Hypothalamus (tissue), 51 donors: ENCODE data around the gene PPARG.

ENCODE experiments used
- DNase-seq, 51 donors: peaks; one replicate each; lab custom pipeline; 2025; lab: John Stamatoyannopoulos, UW

Gene PPARG

DNA sequence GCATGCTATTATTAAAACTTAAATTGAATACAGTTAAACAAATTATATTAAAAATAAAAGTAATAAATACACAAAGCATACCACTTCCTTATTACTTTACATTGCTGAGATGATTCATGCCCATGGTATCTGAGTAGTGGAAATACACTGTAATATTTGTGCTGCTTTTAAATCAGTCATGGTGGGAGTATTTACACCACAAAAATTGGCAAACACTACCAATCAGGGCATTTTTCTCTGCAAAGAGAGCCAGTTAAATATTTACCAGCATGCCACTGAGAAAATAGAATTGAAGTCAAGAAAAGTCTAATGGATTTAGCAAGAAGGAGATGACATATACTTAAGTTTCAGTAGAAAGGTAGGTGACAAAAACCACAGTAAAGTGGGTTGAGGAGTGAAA is 19.6 kb downstream of the PPARG start:
- DNase-seq: no peak

DNA sequence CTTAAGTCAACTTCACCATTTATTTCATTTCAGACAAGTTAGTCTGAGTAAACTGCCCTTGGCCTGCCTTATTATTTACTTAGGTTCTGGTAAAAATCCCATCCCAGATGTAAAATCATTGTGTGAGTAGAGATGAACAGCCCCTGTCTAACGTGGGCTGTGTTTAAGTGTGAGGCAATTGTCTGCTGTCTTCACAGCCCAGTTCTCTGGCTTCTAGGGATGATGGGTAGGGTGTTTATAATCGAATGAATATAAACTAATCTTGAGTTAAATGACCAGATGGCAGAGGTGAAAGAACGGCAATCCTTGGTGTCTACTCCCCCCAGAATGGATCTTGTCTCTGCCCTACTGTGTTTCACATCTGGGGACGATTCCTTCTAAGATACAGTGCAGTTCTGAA is 20.8 kb downstream of the PPARG start:
- no peak for DNase-seq

GRCh38 chr3:12312010-12312409 is 23.1 kb downstream of the PPARG start:
- no peak for DNase-seq

DNA sequence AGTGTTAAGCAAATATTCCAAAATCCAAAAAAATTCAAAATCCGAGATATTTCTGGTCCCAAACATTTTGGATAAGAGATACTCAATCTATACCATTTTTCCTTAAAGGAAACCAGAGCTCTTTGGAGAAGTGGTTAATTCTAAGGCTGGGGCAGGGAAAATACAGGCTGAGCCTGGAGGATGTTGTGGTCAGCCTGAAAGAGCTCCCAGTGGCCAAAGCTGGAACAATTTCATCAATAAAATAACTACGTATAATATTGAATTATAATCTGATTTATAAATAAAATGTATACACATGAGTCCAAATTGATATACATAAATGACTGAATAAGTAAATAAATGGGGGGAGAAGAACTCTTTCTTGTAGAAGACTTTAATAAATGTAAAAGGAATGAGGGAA is 24.6 kb downstream of the PPARG start:
- DNase-seq: no peak

DNA sequence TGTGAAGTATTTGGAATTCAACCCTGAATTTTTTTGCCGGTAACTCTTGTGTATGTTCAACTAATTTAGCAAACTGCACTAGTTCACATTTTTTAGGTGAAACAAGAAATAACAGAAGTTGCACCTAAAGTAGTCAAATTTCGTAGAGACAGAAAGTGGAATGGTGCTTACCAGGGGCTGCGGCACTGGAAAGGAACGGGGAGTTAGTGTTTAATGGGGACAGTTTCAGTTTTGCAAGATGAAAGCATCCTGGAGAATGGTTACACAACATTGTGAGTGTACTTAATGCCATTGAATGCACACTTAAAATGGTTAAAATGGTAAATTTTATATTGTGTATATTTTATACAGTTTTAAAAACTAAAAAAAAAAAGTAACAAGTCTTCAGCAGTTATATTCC is 27.4 kb downstream of the PPARG start:
- no peak for DNase-seq

DNA sequence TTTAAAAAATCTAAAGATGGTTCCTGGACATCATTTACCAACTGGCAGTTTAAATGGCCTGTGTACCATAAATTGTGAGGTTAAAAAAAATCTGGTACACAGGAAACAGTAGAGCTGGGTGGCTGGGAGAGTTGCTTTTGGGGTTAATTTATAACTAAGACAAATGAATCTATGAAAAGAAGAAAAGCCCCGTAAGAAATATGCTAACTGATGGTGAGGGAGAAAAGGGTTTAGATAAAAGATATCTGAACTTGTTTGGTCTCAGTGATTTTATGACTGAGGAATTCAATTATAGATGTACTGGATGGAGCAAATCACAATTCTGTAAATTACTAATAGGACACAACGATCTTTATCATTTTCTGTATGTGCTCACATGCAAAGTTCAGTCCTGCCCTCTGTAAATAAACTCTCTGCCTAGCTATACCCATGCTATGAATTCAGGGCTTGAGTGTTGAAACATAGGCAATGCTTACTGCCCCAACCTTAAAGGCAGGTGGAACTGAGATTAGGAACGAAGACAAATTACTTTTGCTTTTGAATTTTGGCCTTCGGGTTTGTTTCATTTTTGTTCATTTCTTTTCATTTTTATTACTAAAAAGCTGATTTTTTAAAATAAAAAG is 28.0 kb downstream of the PPARG start:
- DNase-seq: no peak

- no peak for DNase-seq
Measured at GRCh38 chr3:12317914-12318313, 29.0 kb downstream of the PPARG start.

DNA sequence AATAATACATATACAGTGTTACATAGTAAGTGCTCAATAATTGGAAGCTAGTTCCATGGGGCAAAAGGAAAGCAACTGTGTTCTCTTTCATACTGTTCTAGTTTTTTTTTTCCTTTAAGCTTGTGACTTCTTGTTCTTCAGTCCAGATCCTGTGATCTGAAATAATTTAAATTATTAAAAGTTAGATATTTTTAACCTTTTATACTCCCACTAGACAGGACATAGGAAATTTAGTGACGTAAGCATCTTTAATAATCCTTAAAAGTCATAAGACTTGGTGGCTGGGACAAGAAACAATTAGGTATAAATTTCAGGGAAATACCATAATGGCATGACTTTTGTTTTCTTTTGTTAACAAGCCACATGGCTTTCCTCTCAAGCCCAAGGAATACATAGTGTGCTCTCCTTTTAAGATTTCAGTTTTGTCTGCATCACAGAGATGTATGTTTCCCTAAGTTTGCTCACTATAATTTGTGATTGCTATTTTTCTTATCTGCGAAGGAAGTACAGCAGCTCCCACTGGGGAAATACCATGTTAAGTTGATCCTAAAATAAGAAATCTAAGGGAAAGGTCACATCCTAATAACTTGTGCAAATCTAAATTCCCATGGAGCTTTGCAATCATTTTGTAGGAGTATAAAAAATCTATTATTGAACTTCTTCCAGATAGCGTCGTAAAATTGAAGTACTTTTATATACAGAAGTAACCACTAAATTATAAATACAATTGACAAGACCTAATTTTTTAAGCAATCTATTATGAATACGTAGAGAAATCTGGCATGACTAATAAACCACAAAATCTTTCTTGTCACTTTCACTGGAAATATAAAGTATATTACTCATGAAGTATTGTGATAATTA is 30.1 kb downstream of the PPARG start:
- DNase-seq: no peak

DNA sequence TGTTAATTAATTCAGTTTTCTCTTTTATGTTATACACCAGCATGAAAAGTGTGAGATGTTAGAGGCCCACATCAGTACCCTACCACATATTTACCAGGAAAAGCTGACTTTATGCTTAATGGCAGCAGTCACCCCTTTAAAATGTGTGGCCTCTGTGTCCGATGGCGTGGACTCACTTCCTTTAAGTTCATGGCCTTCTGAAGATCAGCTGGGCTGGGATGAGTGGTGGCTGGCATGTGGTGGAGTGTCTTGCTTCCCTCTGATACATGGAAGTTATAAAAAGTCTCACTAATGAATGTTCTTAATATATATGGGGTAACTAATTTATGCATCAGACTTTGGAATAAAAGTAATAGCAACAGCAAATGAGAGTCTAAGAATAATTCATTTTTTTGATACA is 32.1 kb downstream of the PPARG start:
- no peak for DNase-seq

DNA sequence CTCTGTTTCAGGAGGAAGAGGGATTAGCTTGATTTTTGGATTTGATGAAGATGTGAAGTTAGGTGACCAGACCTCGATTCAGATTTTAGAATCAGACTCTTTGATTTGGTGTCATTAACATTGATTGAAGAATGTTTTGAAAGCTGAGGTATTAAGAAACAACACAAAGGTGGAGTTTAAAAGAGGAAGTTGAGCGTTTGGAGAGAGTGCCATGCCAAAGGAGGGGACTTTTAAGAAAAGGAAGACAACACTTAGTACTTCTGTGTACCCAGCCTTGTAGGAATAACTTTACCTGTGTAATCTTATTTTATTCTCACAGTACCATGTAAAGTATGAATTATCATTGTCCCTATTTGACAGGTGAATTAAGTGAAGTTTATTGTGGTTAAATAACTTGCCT is 34.4 kb downstream of the PPARG start:
- no peak for DNase-seq

- DNase-seq: no peak
Measured at GRCh38 chr3:12325586-12326515, 37.0 kb downstream of the PPARG start.

DNA sequence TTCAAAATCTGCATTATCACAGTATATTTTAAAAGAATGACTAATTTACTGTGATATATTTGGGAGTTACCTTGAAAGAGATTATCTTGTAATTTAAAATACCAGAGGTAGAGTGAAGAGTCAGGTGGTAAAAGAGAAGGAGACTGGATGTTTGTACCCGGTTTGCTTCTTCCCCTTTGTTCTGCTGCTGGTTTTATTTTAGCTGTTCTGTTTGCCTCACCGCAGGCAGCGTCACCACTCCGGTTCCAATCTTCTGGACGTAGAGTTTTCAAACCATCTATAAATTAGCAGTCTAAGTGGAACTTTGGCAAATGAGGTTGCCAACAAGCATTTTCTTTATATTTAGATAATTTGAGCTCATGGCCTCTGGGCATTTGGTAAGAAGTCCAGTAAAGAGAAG is 38.2 kb downstream of the PPARG start:
- no peak for DNase-seq

DNA sequence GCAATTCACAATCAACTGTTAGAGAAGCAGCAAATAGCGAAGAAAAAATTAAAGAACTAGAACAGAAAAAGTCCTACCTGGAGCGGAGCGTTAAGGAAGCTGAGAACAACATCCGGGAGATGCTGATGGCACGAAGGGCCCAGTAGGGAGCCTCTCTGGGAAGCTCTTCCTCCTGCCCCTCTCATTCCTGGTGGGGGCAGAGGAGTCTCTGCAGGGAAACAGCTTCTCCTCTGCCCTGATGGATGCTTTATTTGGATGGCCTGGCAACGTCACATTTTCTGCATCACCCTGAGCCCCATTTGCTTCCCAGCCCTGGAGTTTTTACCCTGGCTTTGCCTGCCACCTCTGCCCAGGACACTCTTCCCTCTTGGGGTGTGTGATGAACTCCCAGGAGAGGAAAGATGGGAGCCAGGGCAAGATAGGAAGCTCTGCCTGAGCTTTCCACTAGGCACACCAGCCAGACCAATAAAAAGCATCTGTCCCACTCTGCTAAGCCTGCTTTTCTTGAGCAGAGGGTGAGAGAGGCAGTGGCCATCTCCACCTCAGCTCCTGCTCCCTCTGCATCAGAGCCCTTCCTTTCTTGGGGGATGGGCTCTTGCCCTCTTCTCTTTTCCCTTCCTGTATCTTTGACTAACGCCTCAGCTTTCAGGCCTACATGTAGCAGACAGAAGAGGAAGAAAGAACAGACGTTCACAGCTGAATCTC is 39.4 kb downstream of the PPARG start:
- peak in 1 of 51 donors; percentile 1 for DNase-seq

GRCh38 chr3:12328837-12329462 is 40.1 kb downstream of the PPARG start:
- no peak for DNase-seq

DNA sequence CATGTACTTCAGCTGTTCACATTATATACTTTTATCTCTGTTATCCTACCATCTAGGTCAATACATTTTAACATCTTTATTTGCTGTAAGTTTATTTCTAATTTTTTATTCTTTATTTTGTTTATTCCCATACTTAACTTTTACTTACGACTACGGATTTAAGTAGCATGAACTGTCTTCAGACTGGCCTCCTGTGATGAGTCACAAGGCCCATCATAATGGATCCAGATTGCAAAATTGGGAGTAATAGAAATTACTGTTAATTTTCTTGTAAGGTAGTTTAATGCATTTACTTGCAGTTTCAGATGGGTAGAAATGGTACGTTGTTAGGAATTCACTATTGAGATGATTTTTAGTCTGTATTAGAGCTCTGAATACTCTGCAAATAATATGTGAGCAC is 45.9 kb downstream of the PPARG start:
- DNase-seq: no peak

DNA sequence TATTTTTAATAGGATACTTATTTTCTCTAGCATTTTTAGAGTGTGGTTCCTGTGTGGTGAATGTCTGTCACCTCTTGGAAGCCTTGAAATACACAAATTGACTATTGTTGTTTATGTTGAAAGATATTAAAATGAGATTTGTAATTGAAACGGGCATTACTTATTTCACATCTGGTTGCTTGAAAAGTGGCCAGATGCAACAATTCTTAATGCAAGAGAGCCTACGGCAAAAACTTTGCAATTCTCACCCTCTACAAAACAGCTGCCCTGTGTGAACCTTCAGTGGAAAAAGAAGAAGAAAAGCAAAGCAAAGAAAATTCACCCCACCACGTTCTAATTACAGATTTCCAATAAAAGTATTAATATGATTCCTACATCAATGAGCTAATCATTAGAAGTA is 46.6 kb downstream of the PPARG start:
- no peak for DNase-seq

GRCh38 chr3:12336099-12336498 is 47.2 kb downstream of the PPARG start:
- DNase-seq: no peak

DNA sequence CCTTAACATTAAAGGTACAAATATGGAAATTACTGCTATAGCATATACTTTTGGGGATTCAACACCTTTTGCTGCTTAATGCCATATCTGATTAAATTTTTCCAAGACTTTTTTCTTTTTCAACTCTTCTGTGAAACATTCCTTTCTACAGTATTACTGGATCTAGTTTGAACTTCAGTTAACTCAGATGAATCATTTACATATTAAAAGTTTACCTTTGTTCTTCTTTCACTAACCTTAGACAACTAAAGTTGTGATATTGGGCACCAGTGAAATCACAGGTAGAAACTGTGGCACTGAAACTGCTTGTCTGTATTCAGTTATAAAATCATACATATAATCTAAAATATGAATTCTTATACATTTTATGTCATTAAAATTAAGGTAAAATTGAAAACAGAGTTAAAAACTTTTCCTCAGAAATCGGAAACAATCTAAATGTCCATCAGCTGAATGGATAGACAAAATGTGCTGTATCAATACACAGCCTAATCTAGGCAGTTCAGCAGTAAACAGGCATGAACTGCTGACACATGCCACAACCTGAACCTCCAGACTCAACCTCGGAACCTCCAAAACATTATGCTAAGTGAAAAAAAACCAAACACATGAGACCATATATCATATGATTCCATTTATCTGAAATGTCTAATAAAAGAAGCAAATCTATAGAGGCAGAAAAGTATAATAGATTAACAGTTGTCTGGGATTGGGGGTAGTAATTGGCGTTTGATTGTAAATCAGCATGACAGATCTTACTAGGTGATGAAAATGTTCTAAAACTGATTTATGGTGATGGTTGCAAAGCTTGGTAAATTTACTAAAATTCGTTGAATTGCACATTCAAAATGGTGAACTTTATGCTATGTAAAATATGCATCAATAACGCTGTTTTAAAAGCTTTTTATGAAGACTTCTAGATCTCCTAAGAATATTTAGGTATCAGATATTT is 50.0 kb downstream of the PPARG start:
- DNase-seq: no peak
